Activated CD4-positive, alpha-beta T cell treated with anti-CD3 and anti-CD28 coated beads for 36 hours (primary cell): ENCODE data around the gene BACE1-AS. TPM values are rescaled to one million over a fixed set of nuclear protein-coding genes. Genes with fewer than 3 reads are reported as not detected.
A peak's percentile ranks its signal among the peaks of the same experiment; 100 is the strongest.
"Not testable (repeated sequence)": the region's sequence is repeated elsewhere in the genome, so short reads cannot be mapped to it uniquely, and the experiment has no call there.

Source experiments
- ATAC-seq: fragments of 200-7000 bp; cut with Tn5 transposase; one replicate; pipeline ENCODE4 v1.10.0; 2021; ENCODE audit warnings: mild to moderate bottlenecking, moderate library complexity
- CTCF ChIA-PET: fragments of 350-600 bp; sonication (Branson Sonifier 250); formaldehyde crosslinking; loops from one replicate; lab custom pipeline; 2021; ENCODE audit warnings: antibody characterized with exemption; lab: Charles Lee
- POLR2A ChIA-PET: fragments of 350-600 bp; sonication (Branson Sonifier 250); formaldehyde crosslinking; loops from one replicate; lab custom pipeline; 2021; ENCODE audit warnings: antibody characterized with exemption, inconsistent platforms; lab: Charles Lee
- DNase-seq: peaks from one replicate; pipeline ENCODE4 v3.0.0-alpha.2; 2020
- H3K27ac Mint-ChIP-seq: one replicate; pipeline ENCODE4 v1.8.0; 2021; ENCODE audit warnings: mixed read lengths
- H3K27me3 Mint-ChIP-seq: one replicate; pipeline ENCODE4 v1.8.0; 2021; ENCODE audit warnings: mixed read lengths
- H3K36me3 Mint-ChIP-seq: one replicate; pipeline ENCODE4 v1.8.0; 2021; ENCODE audit warnings: low read depth, mixed read lengths
- H3K4me1 Mint-ChIP-seq: one replicate; pipeline ENCODE4 v1.8.0; 2021; ENCODE audit warnings: mixed read lengths
- H3K4me3 Mint-ChIP-seq: one replicate; pipeline ENCODE4 v1.8.0; 2021; ENCODE audit warnings: mild to moderate bottlenecking, moderate library complexity, mixed read lengths
- H3K9me3 Mint-ChIP-seq: one replicate; pipeline ENCODE4 v1.8.0; 2021; ENCODE audit warnings: low read depth, mixed read lengths
- intact Hi-C, 2 experiments: fragments of 100-400 bp; cut with DNase I in 1 of 2; cut with micrococcal nuclease in 1 of 2; formaldehyde crosslinking; loops; one replicate each; pipeline versions ENCODE4 v1.14.2 to v1.15.1; 2022 to 2024; cut with DNase I, micrococcal nuclease
- total RNA-seq, 2 experiments: library from RNA; stranded (reverse); gene quantifications; one replicate each; pipeline ENCODE4 v1.2.3, GENCODE V29; 2021

BACE1-AS gene
- 1 to 10 TPM; 3.1 to 4.9 TPM for total RNA-seq

DNA sequence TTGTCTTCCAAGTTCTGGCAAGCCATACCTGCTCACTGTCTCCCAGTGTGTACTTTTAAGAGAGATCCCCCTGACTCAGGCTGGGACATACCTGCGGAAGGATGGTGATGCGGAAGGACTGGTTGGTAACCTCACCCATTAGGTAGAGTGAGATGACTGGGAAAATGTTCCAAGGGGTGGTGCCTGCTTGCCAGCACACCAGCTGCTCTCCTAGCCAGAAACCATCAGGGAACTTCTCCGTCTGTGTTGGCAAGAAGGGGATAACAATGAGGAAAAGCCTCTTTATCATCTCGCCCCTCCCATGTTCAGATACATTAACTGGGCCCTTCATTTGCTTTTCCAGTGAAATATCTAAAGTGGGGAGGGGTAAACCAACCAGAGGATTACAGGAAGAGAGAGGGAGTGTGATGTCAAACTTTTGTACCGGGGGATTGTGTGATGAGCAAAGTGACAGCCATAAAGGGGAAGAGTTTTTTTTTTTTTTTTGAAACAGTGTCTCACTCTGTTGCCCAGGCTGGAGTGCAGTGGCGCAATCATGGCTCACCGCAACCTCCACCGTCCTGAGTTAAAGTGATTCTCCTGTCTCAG, at the start of gene BACE1-AS:
Gene BACE1-AS (plus strand): TSS at position 538 of the 588 bp plus-strand sequence.
- ATAC-seq, result no peak
- no peak within 1 kb of the TSS for H3K4me3 Mint-ChIP-seq
- no peaks in the 10 kb centered on the region for H3K4me1 Mint-ChIP-seq
- H3K27ac Mint-ChIP-seq, result no peak within 1 kb of the TSS
- no peaks in the 10 kb centered on the region for H3K27me3 Mint-ChIP-seq
- no peak for DNase-seq
- CTCF ChIA-PET, result interaction anchor here (0.6 kb wide), 1 partner anchor 99 kb away, joined by 3 read pairs; no protein-coding TSS in a partner anchor
- no peaks in the 10 kb centered on the region for H3K9me3 Mint-ChIP-seq
- POLR2A ChIA-PET, result no interaction called here
- H3K36me3 Mint-ChIP-seq, result peaks cover 6% of the 10 kb centered on the region
- intact Hi-C loops, result no loop called here

GRCh38 chr11:117248341-117248740, 42.8 kb upstream of the BACE1-AS start:
- intact Hi-C loops, result no loop called here
- POLR2A ChIA-PET, result no interaction called here
- no peak for DNase-seq
- no peak for ATAC-seq
- no peaks in the 10 kb centered on the region for H3K9me3 Mint-ChIP-seq
- H3K36me3 Mint-ChIP-seq, result peaks cover 34% of the 10 kb centered on the region
- no peak overlapping the region for H3K4me3 Mint-ChIP-seq
- no peaks in the 10 kb centered on the region for H3K4me1 Mint-ChIP-seq
- H3K27ac Mint-ChIP-seq, result no peak overlapping the region
- no peaks in the 10 kb centered on the region for H3K27me3 Mint-ChIP-seq
- CTCF ChIA-PET, result interaction anchor here (0.7 to 1.1 kb wide), 2 partner anchors 11 to 22 kb away, joined by 3 read pairs; no protein-coding TSS in a partner anchor

DNA sequence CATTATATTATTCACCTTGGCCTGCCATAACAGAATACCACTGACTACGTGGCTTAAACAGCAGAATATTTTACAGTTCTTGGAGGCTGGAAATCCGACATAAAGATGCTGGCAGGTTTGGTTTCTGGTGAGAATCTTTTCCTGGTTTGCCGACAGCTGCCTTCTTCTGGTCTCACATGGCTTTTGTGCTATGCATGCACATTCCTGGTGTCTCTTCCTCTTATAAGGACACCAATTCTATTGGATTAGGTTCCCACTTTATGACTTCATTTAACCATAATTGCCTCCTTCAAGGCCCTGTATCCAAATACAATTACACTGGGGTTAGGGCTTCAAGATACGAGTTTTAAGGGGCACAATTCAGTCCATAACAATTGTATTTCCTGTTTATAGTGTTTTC, 41.6 kb upstream of the BACE1-AS start:
- POLR2A ChIA-PET, result no interaction called here
- Mint-ChIP-seq H3K9me3 (no peaks in the 10 kb centered on the region), H3K4me3 (no peak overlapping the region), H3K36me3 (peaks cover 33% of the 10 kb centered on the region), H3K27ac (no peak overlapping the region), H3K4me1 (no peaks in the 10 kb centered on the region), H3K27me3 (no peaks in the 10 kb centered on the region)
- CTCF ChIA-PET, result no interaction called here
- intact Hi-C loops, result no loop called here
- DNase-seq, result no peak
- ATAC-seq, result no peak

DNA sequence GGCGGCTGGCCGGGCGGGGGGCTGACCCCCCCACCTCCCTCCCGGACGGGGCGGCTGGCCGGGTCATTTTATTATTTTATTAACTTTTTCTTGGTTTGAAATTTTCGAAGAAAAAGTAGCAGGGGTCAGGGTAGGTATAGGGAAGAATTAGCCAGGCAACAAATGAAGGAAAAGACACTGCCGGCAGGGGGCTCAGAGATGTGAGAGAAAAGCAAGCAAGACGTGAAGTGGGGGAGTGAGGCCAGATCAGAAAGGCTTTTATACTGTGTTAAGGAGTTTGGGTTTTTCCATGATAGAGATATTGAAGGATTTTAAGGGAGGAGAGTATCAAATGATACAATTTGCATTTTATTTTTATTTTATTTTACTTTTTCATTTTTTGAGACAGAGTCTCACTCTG, 39.6 kb upstream of the BACE1-AS start:
- H3K36me3 Mint-ChIP-seq, result peaks cover 21% of the 10 kb centered on the region
- ATAC-seq (no peak), DNase-seq (no peak)
- POLR2A ChIA-PET, result no interaction called here
- intact Hi-C loops, result no loop called here
- H3K27ac Mint-ChIP-seq, result no peak overlapping the region
- CTCF ChIA-PET, result no interaction called here
- H3K27me3 Mint-ChIP-seq, result no peaks in the 10 kb centered on the region
- H3K4me3 Mint-ChIP-seq, result no peak overlapping the region
- H3K9me3 Mint-ChIP-seq, result no peaks in the 10 kb centered on the region
- H3K4me1 Mint-ChIP-seq, result peaks cover 7% of the 10 kb centered on the region

DNA sequence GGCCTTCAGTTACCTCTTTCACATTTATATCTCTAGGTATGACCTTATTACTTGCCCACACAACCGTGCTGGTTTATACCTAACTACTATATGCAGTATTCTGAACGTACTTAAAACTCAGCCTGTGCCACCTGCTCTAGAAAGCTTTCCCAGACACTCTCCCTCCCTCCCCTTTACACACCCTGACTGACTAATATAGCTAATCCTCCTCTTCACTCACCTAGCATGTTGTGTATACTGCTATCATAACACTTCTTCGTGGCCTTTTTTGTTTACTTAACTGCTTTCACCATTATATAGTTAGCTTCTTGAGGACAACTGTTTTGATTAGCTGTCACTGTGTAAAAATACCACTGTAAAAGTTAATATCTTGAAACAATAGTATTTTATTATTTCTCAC, 35.2 kb upstream of the BACE1-AS start:
- H3K27me3 Mint-ChIP-seq, result no peaks in the 10 kb centered on the region
- POLR2A ChIA-PET, result no interaction called here
- no peak overlapping the region for H3K4me3 Mint-ChIP-seq
- H3K4me1 Mint-ChIP-seq, result peaks cover 8% of the 10 kb centered on the region
- ATAC-seq, result no peak
- no peaks in the 10 kb centered on the region for H3K9me3 Mint-ChIP-seq
- H3K36me3 Mint-ChIP-seq, result peaks cover 18% of the 10 kb centered on the region
- H3K27ac Mint-ChIP-seq, result no peak overlapping the region
- CTCF ChIA-PET, result no interaction called here
- no peak for DNase-seq
- intact Hi-C loops, result no loop called here

GRCh38 chr11:117256573-117256972, 34.6 kb upstream of the BACE1-AS start:
- ATAC-seq (peak; percentile 44), DNase-seq (no peak)
- POLR2A ChIA-PET, result interaction anchor here (0.7 kb wide), 1 partner anchor 726 kb away, joined by 3 read pairs; no protein-coding TSS in a partner anchor
- H3K27me3 Mint-ChIP-seq, result no peaks in the 10 kb centered on the region
- H3K4me1 Mint-ChIP-seq, result peaks cover 8% of the 10 kb centered on the region
- no peak overlapping the region for H3K4me3 Mint-ChIP-seq
- H3K9me3 Mint-ChIP-seq, result no peaks in the 10 kb centered on the region
- no peak overlapping the region for H3K27ac Mint-ChIP-seq
- intact Hi-C loops, result no loop called here
- peaks cover 17% of the 10 kb centered on the region for H3K36me3 Mint-ChIP-seq
- CTCF ChIA-PET, result interaction anchor here (0.8 kb wide), 1 partner anchor 9 kb away, joined by 4 read pairs; no protein-coding TSS in a partner anchor

DNA sequence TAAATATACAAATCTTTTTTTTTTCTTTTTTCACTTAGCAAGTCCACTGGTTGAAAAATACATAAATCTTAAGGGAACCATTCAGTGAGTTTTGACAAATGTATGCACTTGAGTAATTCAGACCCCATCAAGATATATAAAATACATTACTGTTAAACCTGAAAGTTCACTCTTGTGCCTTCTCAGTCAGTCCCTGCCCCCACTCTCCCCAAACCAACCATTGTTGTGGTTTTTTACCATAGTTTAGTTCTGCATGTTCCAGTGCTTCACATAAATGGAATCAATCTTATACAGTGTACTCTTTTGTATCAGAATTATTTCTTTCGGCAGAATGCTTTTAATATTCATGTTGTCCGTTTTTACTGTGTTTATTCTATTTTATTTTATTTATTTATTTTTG, 32.6 kb upstream of the BACE1-AS start:
- Mint-ChIP-seq H3K36me3 (peaks cover 15% of the 10 kb centered on the region), H3K4me1 (peaks cover 8% of the 10 kb centered on the region), H3K9me3 (no peaks in the 10 kb centered on the region), H3K4me3 (no peak overlapping the region), H3K27ac (no peak overlapping the region), H3K27me3 (no peaks in the 10 kb centered on the region)
- no peak for DNase-seq
- CTCF ChIA-PET, result no interaction called here
- POLR2A ChIA-PET, result no interaction called here
- intact Hi-C loops, result no loop called here
- ATAC-seq, result no peak

DNA sequence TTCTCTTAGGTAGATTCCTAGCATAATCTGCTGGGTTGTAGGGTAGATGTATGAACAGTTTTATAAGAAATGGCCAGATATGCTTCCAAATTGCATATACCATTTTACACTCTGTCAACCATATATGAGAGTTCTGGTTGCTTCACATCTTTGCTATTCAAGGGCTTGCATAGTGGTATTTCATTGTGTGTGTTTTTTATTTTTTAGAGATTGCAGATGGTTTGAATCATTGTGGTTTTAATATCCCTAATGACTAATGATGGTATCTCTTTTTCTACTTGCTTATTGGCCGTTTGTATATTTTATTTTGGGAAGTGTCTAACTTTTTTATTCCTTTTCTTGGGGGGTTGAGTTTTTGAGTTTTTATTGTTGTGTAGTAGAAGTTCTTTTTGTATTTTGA, 31.7 kb upstream of the BACE1-AS start:
- CTCF ChIA-PET, result interaction anchor here (0.7 kb wide), 1 partner anchor 1155 kb away, joined by 3 read pairs; no protein-coding TSS in a partner anchor
- ATAC-seq, result no peak
- H3K27ac Mint-ChIP-seq, result no peak overlapping the region
- no peaks in the 10 kb centered on the region for H3K27me3 Mint-ChIP-seq
- H3K36me3 Mint-ChIP-seq, result peaks cover 13% of the 10 kb centered on the region
- no peak for DNase-seq
- POLR2A ChIA-PET, result no interaction called here
- intact Hi-C loops, result no loop called here
- peaks cover 8% of the 10 kb centered on the region for H3K4me1 Mint-ChIP-seq
- H3K9me3 Mint-ChIP-seq, result no peaks in the 10 kb centered on the region
- H3K4me3 Mint-ChIP-seq, result no peak overlapping the region

- peaks cover 14% of the 10 kb centered on the region for H3K36me3 Mint-ChIP-seq
- H3K27ac Mint-ChIP-seq, H3K9me3 Mint-ChIP-seq, intact Hi-C loops, H3K27me3 Mint-ChIP-seq, H3K4me1 Mint-ChIP-seq, ATAC-seq, H3K4me3 Mint-ChIP-seq, DNase-seq, POLR2A ChIA-PET: not testable (repeated sequence)
- CTCF ChIA-PET, result interaction anchor here (1.0 kb wide), 1 partner anchor 8 kb away, joined by 4 read pairs; no protein-coding TSS in a partner anchor
Measured at GRCh38 chr11:117264624-117265323, 26.4 kb upstream of the BACE1-AS start.

DNA sequence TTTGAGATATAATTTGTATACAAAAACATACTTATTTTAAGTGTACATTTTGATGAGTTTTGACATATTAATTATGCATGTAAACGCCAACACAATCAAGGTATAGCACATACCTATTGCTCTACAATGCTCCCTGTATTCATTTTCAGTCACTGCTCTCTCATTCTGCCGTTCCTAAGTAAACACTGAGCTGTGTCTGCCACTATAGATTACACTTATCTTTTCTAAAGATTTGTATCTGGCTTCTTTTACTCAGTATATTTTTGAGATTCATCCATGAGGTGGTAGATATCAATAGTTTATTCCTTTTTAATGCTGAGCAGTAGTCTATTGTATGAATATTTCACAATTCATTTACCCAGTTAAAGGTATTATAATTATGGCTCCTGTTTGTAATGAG, 25.4 kb upstream of the BACE1-AS start:
- POLR2A ChIA-PET, result no interaction called here
- H3K27ac Mint-ChIP-seq, result no peak overlapping the region
- no peak overlapping the region for H3K4me3 Mint-ChIP-seq
- intact Hi-C loops, result no loop called here
- no peaks in the 10 kb centered on the region for H3K9me3 Mint-ChIP-seq
- DNase-seq, result no peak
- peaks cover 12% of the 10 kb centered on the region for H3K36me3 Mint-ChIP-seq
- ATAC-seq, result no peak
- H3K4me1 Mint-ChIP-seq, result no peaks in the 10 kb centered on the region
- no peaks in the 10 kb centered on the region for H3K27me3 Mint-ChIP-seq
- CTCF ChIA-PET, result interaction anchor here (1.0 kb wide), 1 partner anchor 9 kb away, joined by 4 read pairs; no protein-coding TSS in a partner anchor

GRCh38 chr11:117269856-117270255, 21.3 kb upstream of the BACE1-AS start:
- no peak overlapping the region for H3K4me3 Mint-ChIP-seq
- DNase-seq (no peak), ATAC-seq (no peak)
- peaks cover 2% of the 10 kb centered on the region for H3K4me1 Mint-ChIP-seq
- H3K36me3 Mint-ChIP-seq, result peaks cover 18% of the 10 kb centered on the region
- ChIA-PET POLR2A (no interaction called here), CTCF (no interaction called here)
- no peak overlapping the region for H3K27ac Mint-ChIP-seq
- no peaks in the 10 kb centered on the region for H3K27me3 Mint-ChIP-seq
- no peaks in the 10 kb centered on the region for H3K9me3 Mint-ChIP-seq
- intact Hi-C loops, result no loop called here

- POLR2A ChIA-PET, result no interaction called here
- ATAC-seq (no peak), DNase-seq (no peak)
- Mint-ChIP-seq H3K36me3 (peaks cover 24% of the 10 kb centered on the region), H3K4me1 (peaks cover 10% of the 10 kb centered on the region), H3K4me3 (no peak overlapping the region), H3K9me3 (no peaks in the 10 kb centered on the region), H3K27me3 (no peaks in the 10 kb centered on the region), H3K27ac (no peak overlapping the region)
- CTCF ChIA-PET, result no interaction called here
- intact Hi-C loops, result no loop called here
Measured at GRCh38 chr11:117271208-117271607, 19.9 kb upstream of the BACE1-AS start.
